HG03521 (cell line): ENCODE measurements around the gene CCDC186.
"Not testable (repeated sequence)": the region's sequence is repeated elsewhere in the genome, so short reads cannot be mapped to it uniquely, and the experiment has no call there.

Experiments
- ATAC-seq: cut with Tn5 transposase; IDR thresholded peaks from one replicate; pipeline ENCODE4 v1.9.1; 2021; ENCODE audit warnings: mild to moderate bottlenecking, moderate library complexity; ENCODE audit not compliant: unreplicated experiment

CCDC186 gene

DNA sequence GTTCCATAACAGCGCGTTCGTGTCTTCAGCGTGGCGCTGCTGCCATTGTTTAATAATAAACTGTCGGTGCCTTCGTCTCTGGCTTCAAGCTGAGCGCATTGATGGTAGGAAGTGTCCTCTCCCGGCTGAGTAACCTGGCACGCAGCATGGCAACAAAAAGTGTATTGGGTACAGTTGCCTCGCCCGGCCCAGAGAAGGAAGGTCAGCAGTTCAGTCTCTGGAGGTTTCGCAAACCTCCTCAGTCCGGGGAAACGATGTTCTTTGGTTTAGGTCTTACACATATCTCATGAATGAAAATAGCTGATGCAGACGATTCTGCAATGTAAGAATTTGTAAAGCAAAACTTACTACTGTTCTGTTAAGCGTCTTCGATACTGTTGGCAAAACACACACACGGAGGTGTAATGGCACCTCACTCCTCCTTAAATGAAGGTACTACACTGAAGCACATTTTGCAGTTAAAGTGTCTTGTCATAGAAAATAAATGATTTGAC is 739 bp upstream of the CCDC186 start:
- ATAC-seq, result no peak

GRCh38 chr10:114173603-114173920 is 441 bp downstream of the CCDC186 start:
- no peak for ATAC-seq

- ATAC-seq, result no peak
These were observed 1.0 kb downstream of the CCDC186 start for GRCh38 chr10:114172776-114173602.

DNA sequence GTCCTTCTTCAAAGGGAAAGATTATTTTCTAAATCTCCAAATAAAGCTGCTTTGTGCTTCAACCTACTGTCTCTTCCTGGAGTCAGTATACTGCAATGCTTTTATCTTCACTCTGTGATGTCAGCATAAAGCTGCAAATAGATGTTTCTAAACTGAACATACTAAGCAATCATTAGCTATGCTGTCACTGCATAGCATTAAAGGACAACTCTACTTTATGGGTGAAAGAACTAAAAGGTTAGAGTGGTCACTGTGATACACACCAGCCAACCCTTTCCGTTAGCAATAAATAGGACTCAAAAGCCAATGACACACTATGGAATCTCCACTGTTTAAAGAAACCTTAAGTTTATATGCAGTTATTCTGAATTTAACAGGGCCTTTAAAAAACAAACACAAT is 1.8 kb downstream of the CCDC186 start:
- no peak for ATAC-seq

DNA sequence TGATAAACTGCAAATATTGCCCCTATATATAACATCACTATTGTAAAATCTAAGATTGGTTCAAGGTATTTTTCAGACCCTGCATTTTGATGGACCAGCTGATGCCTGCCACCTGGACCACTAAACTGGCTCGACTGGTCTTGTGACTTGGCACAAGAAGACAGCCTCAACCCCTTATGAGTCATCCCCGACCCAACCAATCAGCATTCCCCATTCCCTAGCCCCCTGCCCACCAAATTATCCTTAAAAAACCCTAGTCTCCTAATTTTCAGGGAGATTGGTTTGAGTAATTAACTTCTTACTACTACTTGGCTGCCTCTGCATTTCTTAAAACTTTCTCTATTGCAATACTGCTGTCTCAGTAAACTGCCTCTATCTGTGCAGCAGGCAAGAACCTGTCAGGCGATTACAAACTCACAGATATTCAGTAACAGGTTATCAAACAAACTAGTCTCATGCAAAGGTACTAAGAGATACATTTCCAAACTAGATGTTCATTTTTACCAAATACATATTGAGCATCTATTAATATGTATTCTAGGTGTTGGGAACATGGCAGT is 5.5 kb downstream of the CCDC186 start:
- ATAC-seq, result no peak

DNA sequence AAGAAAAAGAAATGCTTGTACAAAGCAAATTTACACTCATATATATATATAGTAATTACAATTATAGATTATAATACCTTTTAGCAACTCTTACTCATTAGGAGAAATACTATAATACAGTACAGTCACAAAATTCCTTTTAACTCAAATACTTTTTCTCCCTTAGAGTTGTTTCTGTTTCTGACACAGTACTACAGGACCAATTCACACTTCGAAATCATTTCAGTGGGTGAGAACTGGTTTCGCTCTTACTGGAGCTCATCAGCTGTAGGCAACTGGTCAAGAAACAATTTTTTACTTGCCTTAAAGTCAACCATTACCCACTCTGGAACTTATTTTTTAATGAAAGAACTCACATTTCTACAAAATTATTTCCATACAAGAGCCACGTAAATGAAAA is 6.0 kb downstream of the CCDC186 start:
- no peak for ATAC-seq

GRCh38 chr10:114166494-114166893 is 7.5 kb downstream of the CCDC186 start:
- no peak for ATAC-seq

DNA sequence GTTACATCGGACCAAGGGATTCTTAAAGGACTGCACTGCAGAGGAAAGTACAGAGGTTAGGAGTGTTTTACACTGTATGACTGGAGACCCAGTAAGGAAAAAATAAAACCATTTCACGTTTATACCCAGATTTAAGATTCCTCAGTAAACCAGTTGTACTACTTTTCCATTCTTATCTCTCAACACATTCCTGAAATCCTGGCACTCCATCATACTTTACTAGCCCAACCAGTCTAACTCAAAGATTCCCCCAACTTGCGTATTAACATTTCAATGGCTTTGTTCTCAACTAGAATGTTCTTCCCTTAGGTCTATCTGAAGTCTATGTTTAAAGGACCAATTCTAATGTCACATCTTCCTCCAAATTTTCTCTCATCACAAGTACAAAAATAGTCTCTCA is 8.0 kb downstream of the CCDC186 start:
- no peak for ATAC-seq

- ATAC-seq, result no peak
These were observed 10.9 kb downstream of the CCDC186 start for GRCh38 chr10:114163062-114163461.

DNA sequence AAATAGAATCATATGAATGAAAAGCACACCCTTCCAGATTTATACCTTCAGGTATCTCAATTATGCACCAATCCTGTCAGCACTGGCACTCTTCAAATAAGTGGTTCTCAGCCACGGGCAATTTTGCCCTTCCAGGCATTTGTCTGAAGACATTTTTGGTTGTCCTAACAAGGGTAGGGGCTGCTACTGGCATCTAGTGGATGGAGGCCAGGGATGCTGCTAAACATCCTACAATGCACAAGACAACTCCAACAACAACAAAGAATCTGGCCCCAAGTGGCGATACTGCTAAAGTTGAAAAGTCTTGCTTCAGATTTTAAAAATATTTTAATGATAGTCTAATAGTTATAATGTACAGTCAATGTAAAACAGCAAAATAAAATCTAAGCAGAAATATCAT is 16.1 kb downstream of the CCDC186 start:
- ATAC-seq, result no peak

DNA sequence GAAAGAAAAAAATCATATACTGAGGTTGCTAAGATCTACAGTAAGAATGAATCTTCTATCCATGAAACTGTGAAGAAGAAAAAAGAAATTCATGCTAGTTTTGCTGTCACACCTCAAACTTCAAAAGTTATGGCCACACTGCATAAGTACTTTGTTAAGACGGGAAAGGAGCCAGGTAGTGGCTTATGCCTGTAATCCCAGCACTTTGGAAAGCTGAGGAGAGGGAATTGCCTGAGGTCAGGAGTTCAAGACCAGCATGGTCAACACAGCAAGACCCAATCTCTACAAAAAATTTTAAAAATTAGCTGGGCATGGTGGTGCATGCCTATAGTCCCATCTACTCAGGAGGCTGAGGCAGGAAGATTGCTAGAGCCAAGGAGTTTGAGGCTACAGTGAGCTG is 22.1 kb downstream of the CCDC186 start:
- no peak for ATAC-seq

DNA sequence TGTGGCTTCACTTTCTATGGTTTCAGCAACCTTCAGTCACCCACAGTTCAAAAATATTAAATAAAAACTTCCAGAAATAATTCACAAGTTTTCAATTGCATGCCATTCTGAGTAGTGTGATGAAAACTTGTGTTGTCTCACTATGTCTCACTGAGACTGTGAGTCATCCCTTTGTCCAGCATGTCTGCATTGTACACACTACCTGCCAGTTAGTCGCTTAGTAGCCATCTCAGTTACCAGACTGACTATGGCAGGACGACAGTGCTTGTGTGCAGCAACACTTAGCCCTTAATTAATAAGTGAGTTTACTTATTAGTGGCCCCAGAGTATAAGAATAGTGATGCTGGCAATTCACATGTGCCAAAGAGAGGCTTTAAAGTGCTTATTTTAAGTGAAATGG is 22.5 kb downstream of the CCDC186 start:
- ATAC-seq, result no peak

DNA sequence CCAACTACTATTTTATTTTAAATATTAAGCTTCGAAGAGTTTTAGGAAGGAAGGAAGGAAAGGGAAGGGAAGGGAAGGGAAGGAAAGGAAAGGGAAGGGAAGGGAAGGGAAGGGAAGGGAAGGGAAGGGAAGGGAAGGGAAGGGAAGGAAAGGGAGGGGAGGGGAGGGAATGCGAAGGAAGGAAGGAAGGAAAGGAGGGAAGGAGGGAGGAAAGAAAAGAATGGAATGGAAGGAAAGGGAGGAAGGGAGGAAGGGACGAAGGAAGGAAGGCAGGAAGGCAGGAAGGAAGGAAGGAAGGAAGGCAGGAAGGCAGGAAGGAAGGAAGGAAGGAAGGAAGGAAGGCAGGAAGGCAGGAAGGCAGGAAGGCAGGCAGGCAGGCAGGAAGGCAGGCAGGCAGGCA is 24.5 kb downstream of the CCDC186 start:
- ATAC-seq, result not testable (repeated sequence)

DNA sequence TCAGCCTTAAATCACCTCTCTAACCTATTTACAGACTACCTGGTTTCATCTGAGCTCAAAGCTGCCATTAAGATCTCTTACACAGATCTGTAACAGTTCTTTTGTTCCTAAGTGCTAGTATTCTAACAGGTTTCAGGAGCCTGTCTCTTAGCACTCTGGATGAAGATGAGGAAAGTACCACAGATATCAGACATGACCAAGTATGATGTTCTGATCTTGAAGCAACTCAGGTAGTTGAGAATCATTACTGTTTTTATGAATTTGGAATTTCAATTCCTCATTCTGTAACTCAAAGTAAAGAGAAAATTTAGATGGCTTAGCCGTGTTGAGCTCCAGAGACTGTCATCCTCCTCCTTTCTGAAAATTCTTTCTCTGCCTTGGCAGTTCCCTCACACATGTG is 30.8 kb downstream of the CCDC186 start:
- ATAC-seq, result no peak

DNA sequence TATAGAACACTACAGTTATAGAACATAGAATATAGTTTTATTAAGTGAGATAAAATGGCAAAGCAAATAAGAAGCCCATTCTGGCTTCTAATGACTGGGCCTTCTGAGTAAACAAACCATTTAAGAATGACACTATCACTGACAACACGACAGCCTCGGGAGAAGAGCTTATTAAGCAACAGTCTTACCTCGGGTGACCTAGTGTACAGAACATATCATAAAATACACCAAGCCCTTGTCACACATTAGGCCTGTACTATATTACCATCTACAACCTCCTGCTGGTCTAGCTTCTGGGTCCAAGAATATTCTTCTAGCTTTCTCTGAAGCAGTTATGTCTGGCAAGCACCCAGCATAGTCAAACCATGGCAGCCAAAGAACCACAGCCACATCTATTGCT is 32.0 kb downstream of the CCDC186 start:
- ATAC-seq, result no peak

GRCh38 chr10:114140827-114141226 is 33.2 kb downstream of the CCDC186 start:
- not testable (repeated sequence) for ATAC-seq

GRCh38 chr10:114140036-114140435 is 34.0 kb downstream of the CCDC186 start:
- ATAC-seq, result no peak

GRCh38 chr10:114138581-114138980 is 35.4 kb downstream of the CCDC186 start:
- no peak for ATAC-seq

GRCh38 chr10:114135476-114135875 is 38.5 kb downstream of the CCDC186 start:
- ATAC-seq, result no peak

- ATAC-seq, result no peak
These were observed 42.9 kb downstream of the CCDC186 start for GRCh38 chr10:114131094-114131493.

DNA sequence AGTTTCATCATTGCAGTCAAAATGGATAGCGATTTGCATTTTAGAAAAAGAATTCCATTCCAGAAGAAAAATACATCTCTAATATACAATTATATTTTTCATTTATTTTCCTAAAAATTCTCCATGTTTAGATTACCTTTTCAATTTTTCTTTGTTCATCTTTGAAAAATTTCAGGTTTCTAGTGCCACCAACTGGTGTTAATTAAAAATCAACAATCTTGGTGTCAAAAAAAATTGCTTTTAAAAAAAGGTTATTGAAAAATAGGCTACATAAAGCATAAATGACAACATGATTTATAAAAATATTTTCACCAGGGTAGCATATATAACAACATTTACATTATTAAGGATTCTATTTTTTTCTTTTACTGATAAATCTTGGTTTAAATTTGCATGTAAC is 53.0 kb downstream of the CCDC186 start:
- ATAC-seq, result no peak

DNA sequence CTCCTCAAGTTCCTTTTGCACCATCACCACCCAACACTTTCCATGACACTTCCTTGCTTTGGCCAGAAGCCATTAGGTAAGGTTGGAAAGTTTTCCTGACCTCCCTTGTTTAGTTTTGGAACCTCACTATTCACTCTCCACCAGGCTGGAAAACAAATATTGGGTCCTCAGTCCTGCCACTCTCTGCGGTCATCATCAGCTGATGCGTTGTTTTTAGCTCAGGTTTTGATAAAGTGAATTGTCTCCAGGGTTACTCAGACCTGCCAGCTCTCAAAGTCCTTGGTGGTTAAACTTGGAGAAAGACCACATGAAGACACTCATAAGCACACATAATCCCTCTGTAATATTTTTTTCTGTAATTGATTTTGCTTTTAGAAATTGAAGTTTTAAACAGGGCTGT is 55.5 kb downstream of the CCDC186 start:
- no peak for ATAC-seq

DNA sequence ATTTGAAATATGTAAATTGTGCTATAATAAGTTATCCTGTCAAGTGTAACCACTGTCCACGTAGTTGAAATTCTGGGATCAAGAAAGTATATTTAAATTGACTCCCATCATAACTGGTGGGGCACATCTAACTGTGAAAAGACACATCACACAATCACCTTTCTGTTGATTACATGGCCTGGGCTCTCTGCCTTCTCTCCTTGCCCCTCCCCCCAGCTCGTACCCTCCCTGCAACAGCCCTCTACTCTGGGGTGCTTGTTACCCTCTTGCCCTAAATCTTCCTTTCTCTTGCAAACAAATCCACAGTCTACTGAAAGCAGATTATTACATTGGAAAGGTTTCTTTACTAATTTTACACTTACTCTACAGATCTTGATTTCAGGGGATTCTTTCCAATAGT is 56.3 kb downstream of the CCDC186 start:
- ATAC-seq, result no peak
